GM12892 (cell line): ENCODE measurements around the gene PPM1H.

Experiments
- DNase-seq: peaks from one replicate; pipeline ENCODE4 v3.0.0; 2011; ENCODE audit not compliant: insufficient read length
- FAIRE-seq: peaks from 2 replicates; lab custom pipeline; 2011; peaks lifted over from hg19 to GRCh38; lab: Jason Lieb, UNC
- POLR2A ChIP-seq: IDR thresholded peaks from 2 replicates; pipeline ENCODE4 v1.6.1; 2011; ENCODE audit warnings: low read depth, low read length, control low read depth
- POLR2AphosphoS5 ChIP-seq: IDR thresholded peaks from 2 replicates; pipeline ENCODE4 v1.6.1; 2011; ENCODE audit warnings: low read depth, low read length, control low read depth
- TAF1 ChIP-seq: IDR thresholded peaks from 2 replicates; pipeline ENCODE4 v1.6.1; 2011; ENCODE audit warnings: low read depth, mild to moderate bottlenecking, control low read depth, low read length, borderline replicate concordance

PPM1H gene

DNA sequence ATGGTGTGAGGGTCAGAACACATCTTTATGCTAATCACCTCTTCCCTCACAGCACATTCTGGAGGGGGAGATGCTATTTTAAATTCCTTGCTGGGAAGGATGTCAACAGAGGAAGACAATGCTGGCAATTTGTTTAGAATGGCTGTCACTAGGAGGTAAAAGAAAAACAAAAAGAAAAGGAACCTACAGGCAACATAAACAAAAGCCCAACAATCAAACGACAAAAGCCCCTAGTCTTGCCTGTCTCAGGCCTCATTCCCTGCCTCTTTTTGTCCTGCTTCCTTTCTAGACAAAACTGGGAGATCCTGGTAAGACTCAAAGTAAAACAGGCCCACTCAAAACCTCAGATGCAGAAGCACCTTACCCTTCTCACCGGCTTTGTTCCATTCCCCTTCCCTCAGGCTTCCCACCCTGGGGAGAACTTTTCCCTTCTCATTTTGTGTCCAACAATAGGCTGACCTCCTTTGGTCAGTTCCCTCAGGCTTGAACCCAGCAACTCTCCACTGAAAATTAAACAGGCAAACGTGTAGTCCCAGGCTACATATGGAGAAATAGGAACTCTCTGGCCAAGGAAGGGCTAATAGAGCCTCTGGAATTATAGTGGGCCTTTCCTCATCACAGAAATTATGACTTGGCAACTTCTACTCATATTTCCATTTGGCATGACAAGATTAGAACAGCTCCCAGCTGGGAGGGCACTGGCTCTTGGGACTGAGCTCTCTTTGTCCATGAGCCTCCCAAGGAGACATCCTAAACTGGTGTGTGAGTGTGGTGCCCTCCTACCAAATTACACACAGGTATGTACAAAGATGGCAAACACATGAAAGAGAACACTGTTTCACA, 275.3 kb downstream of the PPM1H start:
- DNase-seq (no peak), FAIRE-seq (no peak)
- TF ChIP-seq TAF1 (no peak), POLR2AphosphoS5 (no peak), POLR2A (no peak)

DNA sequence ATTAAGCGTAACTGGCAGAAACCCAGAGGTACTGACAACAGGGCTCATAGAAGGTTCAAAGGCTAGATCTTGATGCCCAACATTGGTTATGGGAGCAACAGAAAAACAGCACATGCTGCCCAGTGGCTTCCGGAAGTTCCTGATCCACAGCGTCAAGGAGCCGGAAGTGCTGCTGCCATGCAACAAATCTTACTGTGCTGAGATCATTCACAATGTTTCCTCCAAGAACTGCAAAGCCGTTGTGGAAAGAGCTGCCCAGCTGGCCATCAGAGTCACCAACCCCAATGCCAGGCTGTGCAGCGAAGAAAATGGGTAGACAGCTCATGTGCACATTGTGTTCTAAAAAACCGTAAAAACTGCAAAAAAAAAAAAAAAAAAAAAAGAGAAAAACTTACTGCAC, 276.0 kb downstream of the PPM1H start:
- DNase-seq (no peak), FAIRE-seq (no peak)

DNA sequence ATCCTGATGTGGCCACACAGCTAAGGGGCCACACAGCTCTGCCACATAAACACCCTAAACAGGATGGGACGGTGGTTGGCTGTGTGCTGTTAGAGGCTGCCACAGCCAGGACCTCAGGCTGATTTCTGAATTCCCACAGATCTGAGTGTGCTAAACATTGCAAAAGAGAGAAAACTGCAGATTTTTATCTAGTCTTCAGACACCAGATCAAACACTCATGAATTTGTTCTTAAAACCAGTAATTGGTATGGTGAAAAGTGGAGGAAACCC, 277.7 kb downstream of the PPM1H start:
- TF ChIP-seq POLR2A: no peak
- TF ChIP-seq POLR2AphosphoS5: no peak
- no peak for TF ChIP-seq TAF1
- DNase-seq (no peak), FAIRE-seq (no peak)

More for the DNA sequence above, 276.0 kb downstream of the PPM1H start:
- TF ChIP-seq TAF1: no peak
- TF ChIP-seq POLR2AphosphoS5: no peak
- TF ChIP-seq POLR2A: no peak

DNA sequence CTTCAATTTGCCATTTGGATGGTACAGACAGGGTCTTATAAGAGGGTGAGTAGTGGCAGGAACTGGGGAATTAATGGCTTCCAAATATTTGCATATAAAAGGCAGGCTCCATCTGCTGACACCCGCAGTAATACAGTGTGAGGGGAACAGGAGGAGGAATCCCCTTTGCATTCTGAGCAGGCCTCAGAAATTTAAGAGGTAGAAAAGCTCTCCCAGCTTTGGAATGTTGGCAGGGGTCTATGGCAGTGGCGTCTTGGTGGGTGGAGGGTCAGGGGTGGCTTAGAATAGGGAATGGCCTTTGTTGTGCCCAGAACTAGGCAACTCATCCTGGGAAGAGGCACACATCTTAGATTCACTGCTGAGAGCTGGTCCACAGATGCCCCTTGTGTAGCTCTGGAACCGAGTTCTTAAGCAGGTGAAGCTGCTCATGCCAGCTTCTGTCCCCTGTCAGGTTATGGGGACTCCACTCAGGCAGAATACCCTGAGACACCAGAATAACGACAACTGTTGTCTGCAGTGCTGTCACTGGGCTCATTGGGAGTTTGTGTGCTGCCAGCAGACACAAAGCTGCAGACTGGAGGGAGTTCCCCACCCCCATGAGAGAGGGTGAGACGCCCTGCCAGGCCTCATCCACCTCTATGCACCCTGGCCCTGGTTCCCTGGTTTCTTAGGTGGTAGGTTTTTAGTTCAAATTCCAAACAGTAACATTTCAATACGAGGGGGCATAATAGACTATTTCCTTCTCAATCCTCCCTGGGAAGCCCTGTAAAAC, 278.2 kb downstream of the PPM1H start:
- FAIRE-seq: no peak
- TF ChIP-seq POLR2AphosphoS5: no peak
- no peak for TF ChIP-seq TAF1
- no peak for TF ChIP-seq POLR2A
- DNase-seq: no peak

DNA sequence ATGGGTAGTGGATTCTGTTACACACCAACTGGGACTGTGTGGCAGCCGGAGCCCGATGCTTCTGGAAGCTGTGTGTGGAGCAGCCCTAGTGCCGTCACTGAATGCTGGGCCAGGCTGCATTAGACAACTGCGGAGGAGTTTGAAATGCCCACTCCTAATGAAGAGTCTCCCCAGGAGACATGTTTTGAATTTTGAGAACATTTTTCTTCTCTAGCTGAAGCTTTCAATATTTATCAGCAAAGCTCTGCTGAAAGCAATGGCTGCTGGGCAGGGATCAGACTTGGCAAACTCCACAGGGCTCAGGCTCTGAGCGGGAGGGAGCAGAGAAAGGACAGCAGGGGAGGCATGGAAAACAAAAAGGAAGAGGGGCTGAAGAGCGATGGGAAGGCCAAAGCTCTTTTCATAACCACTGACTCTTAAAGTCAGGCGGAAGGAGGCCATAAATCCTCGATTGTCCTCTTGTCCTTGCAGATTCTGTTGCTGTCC, 279.2 kb downstream of the PPM1H start:
- no peak for TF ChIP-seq TAF1
- TF ChIP-seq POLR2A: no peak
- TF ChIP-seq POLR2AphosphoS5: no peak
- DNase-seq (no peak), FAIRE-seq (no peak)

DNA sequence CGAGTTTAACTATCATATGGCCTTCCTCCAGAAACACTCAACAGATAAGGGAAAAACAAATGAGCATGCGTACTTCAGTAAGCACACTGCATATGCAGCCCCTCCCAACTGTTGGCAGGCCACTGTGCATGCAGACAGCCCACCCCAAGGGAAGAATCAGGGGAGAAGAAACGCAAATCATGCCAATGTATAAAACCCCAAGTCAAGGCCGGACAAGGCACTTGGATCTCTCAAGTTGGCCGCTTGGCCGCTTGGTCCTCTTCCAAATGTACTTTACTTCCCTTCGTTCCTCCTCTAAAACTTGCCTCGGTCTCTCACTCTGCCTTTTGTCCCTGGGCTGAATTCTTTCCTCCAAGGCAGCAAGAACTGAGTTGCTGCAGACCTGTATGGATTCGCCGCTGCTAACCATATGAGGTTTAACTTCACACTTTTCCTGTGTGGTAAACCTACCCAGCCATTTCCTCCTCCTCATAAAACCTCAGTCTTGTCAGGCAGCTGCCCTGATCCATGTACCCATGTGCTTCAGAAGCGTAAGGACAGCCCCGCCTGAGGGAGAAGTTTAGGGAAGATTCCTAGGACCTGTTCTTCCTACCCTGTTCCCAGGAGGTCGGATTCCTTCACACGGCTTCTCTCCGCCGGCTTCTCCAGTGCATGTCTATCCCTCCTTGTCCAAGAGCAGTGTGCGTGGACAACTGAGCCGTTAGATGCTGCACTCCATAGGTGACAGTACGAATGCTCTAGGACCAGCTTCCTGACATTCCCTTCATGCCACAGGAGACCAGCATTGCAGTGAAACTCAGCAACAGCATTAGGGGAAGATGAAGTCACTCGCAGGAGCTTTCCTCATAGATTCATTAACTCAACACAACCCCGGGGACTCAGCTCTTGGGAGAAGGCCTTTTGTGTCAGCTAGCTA, 280.4 kb downstream of the PPM1H start:
- FAIRE-seq (no peak), DNase-seq (no peak)
- TF ChIP-seq POLR2A: no peak
- TF ChIP-seq POLR2AphosphoS5: no peak
- no peak for TF ChIP-seq TAF1

DNA sequence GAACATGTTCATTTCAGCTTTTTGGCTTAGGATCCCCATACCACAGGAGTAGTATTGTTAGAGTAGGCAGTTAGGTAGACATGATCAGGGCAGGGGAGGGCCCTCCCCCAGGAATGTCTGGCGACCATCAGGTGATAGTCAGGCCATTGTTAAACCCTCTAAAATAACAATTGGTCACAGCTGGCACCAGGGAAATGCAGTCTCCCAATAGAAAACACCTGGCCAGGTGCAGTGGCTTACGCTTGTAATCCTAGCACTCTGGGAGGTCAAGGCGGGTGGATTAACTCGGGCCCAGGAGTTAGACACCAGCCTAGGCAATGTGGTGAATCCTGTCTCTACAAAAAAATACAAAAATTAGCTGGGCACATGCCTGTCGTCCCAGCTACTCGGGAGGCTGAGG, 281.2 kb downstream of the PPM1H start:
- TF ChIP-seq POLR2A: no peak
- no peak for DNase-seq
- FAIRE-seq: peak; percentile 24

DNA sequence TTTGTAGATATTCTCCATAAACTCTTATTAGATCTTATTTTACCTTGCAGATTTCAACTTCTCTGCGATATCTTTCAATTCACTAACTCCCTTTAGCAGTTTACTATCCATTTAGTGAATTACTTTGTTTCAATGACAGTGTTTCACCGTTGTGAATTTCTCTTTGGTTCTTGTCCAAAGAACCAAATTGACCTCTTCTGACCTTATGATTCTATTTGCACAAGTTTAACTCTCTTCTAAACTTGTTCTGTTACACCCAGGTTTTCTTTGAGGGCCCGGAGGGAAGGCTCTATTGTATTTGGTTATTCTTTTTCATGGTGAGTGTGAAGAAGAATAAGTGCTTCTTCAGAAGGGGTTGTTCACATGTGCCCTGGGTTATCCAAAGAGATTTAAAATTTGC, 281.6 kb downstream of the PPM1H start:
- TF ChIP-seq TAF1 (no peak), POLR2A (no peak), POLR2AphosphoS5 (no peak)

DNA sequence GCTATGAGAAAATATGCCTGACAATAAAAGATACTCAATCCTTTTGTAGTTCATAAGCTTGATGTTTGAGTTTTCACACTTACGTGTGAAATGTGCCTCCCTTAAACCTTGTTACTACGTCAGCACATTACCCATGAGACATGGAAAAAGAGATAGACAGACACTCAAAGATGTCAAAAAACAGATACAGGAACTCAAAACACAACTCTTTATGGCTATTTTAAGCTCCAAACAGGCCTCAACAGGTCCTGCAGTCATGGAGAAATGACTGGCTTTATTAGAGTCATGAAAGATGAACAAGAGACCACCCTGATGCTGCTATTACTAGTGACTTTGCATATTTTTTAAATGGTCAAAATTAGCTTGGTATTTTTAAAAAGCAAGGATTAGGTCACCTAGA, 283.8 kb downstream of the PPM1H start:
- TF ChIP-seq TAF1 (no peak), POLR2A (no peak), POLR2AphosphoS5 (no peak)
- DNase-seq: no peak
- FAIRE-seq: no peak

More for the DNA sequence above, 281.6 kb downstream of the PPM1H start:
- no peak for FAIRE-seq
- DNase-seq: no peak

DNA sequence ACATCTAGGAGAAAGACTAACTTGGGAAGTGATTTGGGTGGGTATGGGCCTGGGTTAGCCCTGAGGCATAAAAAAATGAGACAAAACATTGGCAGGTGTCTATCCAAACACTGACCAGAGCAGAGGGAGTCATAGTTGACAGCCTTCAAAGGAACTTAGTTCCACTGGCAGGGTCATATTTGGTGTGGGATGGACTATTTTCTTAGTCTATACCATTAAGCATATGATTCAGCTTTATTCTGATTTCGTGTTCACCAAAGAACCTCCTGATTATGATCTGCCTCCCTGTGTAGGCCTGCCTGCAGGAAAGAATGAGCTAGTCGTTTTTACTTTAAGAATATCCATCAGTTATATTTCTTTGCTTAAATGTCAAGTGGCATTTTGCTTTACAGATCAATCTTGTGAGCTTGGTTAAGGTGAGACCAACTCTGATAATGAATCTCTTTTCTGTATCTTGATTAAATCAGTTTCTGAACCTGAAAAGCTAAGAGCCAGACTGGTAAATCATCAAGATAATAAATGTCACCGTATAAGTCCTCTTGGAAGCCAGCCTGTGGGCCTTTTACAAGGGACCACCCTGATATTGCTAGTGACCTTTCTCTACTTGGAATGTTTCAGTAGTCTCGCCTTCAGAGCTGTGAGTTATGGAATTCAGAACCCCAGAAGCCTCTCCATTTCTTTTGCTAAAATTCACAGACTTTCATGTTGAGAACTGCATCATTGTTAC, 285.4 kb downstream of the PPM1H start:
- FAIRE-seq (no peak), DNase-seq (no peak)
- TF ChIP-seq TAF1 (no peak), POLR2AphosphoS5 (no peak), POLR2A (no peak)
